ENCODE results near the gene CASP3. TPM values are rescaled to one million over a fixed set of nuclear protein-coding genes. Genes with fewer than 3 reads are reported as not detected.

CASP3 gene
- total RNA-seq, 1 donor from 2014 or later: 56.1 TPM

- peak; percentile 52 for DNase-seq (ENCODE audit: low read depth)
- TF ChIP-seq, protein P1, sequence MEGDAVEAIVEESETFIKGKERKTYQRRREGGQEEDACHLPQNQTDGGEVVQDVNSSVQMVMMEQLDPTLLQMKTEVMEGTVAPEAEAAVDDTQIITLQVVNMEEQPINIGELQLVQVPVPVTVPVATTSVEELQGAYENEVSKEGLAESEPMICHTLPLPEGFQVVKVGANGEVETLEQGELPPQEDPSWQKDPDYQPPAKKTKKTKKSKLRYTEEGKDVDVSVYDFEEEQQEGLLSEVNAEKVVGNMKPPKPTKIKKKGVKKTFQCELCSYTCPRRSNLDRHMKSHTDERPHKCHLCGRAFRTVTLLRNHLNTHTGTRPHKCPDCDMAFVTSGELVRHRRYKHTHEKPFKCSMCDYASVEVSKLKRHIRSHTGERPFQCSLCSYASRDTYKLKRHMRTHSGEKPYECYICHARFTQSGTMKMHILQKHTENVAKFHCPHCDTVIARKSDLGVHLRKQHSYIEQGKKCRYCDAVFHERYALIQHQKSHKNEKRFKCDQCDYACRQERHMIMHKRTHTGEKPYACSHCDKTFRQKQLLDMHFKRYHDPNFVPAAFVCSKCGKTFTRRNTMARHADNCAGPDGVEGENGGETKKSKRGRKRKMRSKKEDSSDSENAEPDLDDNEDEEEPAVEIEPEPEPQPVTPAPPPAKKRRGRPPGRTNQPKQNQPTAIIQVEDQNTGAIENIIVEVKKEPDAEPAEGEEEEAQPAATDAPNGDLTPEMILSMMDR (conservative IDR thresholded peaks at IDR 0.05; ENCODE audit: low read depth, low read length): no peak
- H3K4me3 ChIP-seq (ENCODE audit: low read depth, low read length): no peak overlapping the region
These were observed 39.2 kb upstream of the CASP3 start for GRCh38 chr4:184688447-184688846.

GRCh38 chr4:184688005-184688404, 38.8 kb upstream of the CASP3 start:
- H3K4me3 ChIP-seq (ENCODE audit: low read depth, low read length): no peak overlapping the region
- TF ChIP-seq, protein P1 (conservative IDR thresholded peaks at IDR 0.05; ENCODE audit: low read depth, low read length): no peak
- no peak for DNase-seq (ENCODE audit: low read depth)

DNA sequence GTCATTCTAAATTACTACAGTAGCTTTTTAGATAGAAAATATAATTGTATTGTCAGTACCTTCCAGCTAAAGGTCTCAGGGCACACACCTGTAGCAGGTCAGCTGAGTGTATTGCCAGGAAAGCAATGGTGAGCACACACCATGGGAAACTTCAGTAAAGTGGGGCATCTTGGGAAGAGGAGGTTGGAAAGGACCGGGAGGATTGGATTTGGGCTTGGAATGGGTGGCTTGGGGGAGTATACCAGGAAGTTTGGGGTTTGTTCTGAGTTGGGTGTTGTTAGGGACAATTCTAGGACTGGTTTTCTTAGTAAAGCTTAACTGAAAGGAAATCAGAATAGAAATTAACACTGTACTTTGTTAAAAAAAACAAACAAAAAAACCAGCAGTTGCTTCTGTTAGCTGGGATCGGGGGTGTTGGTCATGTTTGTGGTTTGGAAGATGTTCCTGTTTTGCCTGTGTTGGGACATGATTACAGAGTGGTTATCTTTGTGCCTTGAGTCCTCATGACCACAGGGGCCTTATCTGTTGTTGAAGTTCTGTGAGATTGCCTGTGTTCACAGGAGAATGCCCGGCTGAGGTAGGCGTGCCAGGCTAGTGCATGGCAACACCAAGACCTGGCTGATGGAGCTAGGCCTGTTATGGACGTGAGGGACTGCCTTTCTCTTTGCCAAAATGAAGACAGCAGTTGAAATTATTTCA, 35.4 kb upstream of the CASP3 start:
- no peak for DNase-seq (ENCODE audit: low read depth)
- TF ChIP-seq, protein P1 (conservative IDR thresholded peaks at IDR 0.05; ENCODE audit: low read depth, low read length): no peak
- H3K4me3 ChIP-seq (ENCODE audit: low read depth, low read length): no peak overlapping the region

DNA sequence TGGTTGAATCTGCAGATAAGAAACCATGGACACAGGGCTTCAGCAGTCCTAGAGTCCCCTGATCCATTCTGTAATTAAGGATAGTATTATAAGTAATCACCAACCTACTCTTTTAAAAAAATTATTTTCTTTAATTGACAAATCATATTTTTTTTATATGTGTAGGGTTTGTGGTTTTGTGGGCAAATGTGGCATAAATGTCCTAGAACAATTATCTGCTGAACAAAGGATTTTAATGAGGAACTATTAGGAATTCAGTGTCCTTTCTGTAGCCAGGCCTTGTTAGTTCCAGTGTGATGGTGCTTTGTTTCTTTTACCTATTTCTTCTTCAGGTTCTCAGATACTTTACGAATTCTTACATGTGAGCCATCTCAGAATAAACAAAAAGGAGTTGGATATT, 32.7 kb upstream of the CASP3 start:
- DNase-seq (ENCODE audit: low read depth): no peak
- TF ChIP-seq, protein P1 (conservative IDR thresholded peaks at IDR 0.05; ENCODE audit: low read depth, low read length): no peak
- H3K4me3 ChIP-seq (ENCODE audit: low read depth, low read length): no peak overlapping the region

DNA sequence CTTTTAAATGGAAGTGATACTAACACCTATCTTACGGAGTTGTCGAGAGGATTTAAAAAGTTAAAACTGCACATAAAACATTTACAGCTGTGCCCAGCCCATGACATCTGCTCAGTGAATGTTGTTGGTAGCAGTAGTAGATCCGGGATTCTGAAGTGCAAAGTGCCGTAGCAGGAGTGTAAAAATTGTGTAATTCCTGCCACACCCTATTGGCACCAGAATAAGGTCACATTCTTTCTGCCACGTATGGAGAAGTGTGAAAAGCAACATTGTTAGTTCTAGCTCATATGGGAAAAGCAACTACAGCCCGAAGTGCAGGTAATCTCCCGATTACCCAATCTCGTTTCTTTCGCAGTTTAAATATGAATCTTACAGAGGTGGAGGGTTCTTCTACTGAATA, 31.5 kb upstream of the CASP3 start:
- no peak overlapping the region for H3K4me3 ChIP-seq (ENCODE audit: low read depth, low read length)
- TF ChIP-seq, protein P1 (conservative IDR thresholded peaks at IDR 0.05; ENCODE audit: low read depth, low read length): no peak
- no peak for DNase-seq (ENCODE audit: low read depth)

- H3K4me3 ChIP-seq (ENCODE audit: low read depth, low read length): no peak overlapping the region
- TF ChIP-seq, protein P1 (conservative IDR thresholded peaks at IDR 0.05; ENCODE audit: low read depth, low read length): no peak
These were observed 26.7 kb upstream of the CASP3 start for GRCh38 chr4:184675821-184676492.

More at GRCh38 chr4:184675821-184676492, 26.7 kb upstream of the CASP3 start:
- DNase-seq (ENCODE audit: low read depth): no peak
